ACC112 (cell line): ENCODE data around the gene MAP2K4.

Experiments
- H2AFZ ChIP-seq: fragments of 200-600 bp; sonication (generic); one replicate; pipeline ENCODE4 v1.6.0; 2017; ENCODE audit warnings: antibody characterized with exemption, low read length; ENCODE audit not compliant: unreplicated experiment
- H3K27ac ChIP-seq: fragments of 200-600 bp; sonication (generic); 2 replicates; pipeline ENCODE4 v1.5.1; 2014; ENCODE audit warnings: low read depth, mild to moderate bottlenecking, antibody characterized with exemption, low read length, moderate library complexity
- H3K27me3 ChIP-seq: fragments of 200-600 bp; sonication (generic); 2 replicates; pipeline ENCODE4 v1.6.1; 2014; ENCODE audit warnings: mild to moderate bottlenecking, antibody characterized with exemption, low read length, moderate library complexity, mixed read lengths; ENCODE audit not compliant: insufficient read depth
- H3K36me3 ChIP-seq: fragments of 200-600 bp; sonication (generic); 2 replicates; pipeline ENCODE4 v1.6.1; 2016; ENCODE audit warnings: mild to moderate bottlenecking, antibody characterized with exemption, low read length, moderate library complexity, mixed read lengths; ENCODE audit not compliant: insufficient read depth
- H3K4me1 ChIP-seq: fragments of 200-600 bp; sonication (generic); one replicate; pipeline ENCODE4 v1.6.1; 2016; ENCODE audit warnings: low read length, mixed read lengths; ENCODE audit not compliant: insufficient read depth, unreplicated experiment, control insufficient read depth
- H3K4me3 ChIP-seq: fragments of 200-600 bp; sonication (generic); 2 replicates; pipeline ENCODE4 v1.5.1; 2014; ENCODE audit warnings: mild to moderate bottlenecking, low read depth, low read length
- H3K79me2 ChIP-seq: fragments of 200-600 bp; sonication (generic); one replicate; pipeline ENCODE4 v1.6.0; 2016; ENCODE audit warnings: low read length; ENCODE audit not compliant: control insufficient read depth, unreplicated experiment, insufficient read depth

Gene MAP2K4

DNA sequence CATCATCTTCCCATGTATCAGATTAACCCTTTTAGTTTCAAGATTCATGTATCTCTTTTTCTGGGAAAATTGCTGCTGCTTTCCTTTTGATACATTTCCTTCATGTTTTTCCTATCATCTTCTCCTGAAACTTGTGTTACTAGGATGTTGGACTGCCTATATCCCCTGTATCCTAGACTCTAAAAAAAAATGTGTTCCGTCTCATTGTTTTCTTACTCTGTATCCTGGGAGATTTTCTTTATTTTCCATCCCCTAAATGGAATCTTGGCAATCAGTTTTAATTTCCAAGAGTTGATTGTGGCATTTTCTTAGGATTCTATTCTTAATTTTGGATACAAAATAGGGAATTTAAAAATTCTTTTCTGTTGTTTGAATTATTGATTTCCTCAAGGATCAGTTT lies 36.8 kb downstream of the MAP2K4 start:
- no peaks in the 10 kb centered on the region for H3K27me3 ChIP-seq
- H3K27ac ChIP-seq, result no peak overlapping the region
- H3K79me2 ChIP-seq, result peaks cover 47% of the 10 kb centered on the region
- no peak overlapping the region for H3K4me3 ChIP-seq
- H2AFZ ChIP-seq, result no peak overlapping the region
- H3K4me1 ChIP-seq, result peaks cover 6% of the 10 kb centered on the region
- peaks cover 4% of the 10 kb centered on the region; the same call in 1 of the 2 replicates for H3K36me3 ChIP-seq

- Histone ChIP-seq H3K4me1 (peaks cover 4% of the 10 kb centered on the region), H3K36me3 (peaks cover 12% of the 10 kb centered on the region; the same call in 1 of the 2 replicates), H3K79me2 (peaks cover 41% of the 10 kb centered on the region)
Measured at GRCh38 chr17:12058535-12058934, 37.9 kb downstream of the MAP2K4 start.

DNA sequence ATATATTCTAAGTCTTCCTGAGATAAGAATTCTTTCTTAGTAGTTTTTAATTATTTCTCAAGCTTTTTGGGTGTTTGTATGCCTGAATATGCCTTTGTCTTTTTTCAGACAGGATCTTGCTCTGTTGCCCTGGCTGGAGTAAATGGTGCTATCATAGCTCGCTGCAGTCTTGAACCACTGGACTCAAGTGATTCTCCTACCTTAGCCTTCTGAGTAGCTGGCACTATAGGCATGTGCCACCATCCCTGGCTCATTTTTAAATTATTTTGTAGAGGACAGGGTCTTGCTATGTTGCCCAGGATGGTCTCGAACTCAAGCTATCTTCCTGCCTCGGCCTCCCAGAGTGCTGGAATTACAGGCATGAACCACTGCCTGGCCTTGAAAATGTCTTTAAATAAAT lies 41.6 kb downstream of the MAP2K4 start:
- no peak overlapping the region for H3K27ac ChIP-seq
- H3K36me3 ChIP-seq, result peaks cover 18% of the 10 kb centered on the region
- no peak overlapping the region for H2AFZ ChIP-seq
- peaks cover 24% of the 10 kb centered on the region for H3K79me2 ChIP-seq
- no peak overlapping the region for H3K4me3 ChIP-seq
- H3K4me1 ChIP-seq, result no peaks in the 10 kb centered on the region
- no peaks in the 10 kb centered on the region for H3K27me3 ChIP-seq

More at GRCh38 chr17:12058535-12058934, 37.9 kb downstream of the MAP2K4 start:
- H2AFZ ChIP-seq, result no peak overlapping the region
- H3K27ac ChIP-seq, result no peak overlapping the region
- no peaks in the 10 kb centered on the region for H3K27me3 ChIP-seq
- no peak overlapping the region for H3K4me3 ChIP-seq

- H3K36me3 ChIP-seq, result peaks cover 18% of the 10 kb centered on the region
- H2AFZ ChIP-seq, result no peak overlapping the region
- no peak overlapping the region for H3K4me3 ChIP-seq
- peaks cover 25% of the 10 kb centered on the region for H3K79me2 ChIP-seq
- H3K27me3 ChIP-seq, result no peaks in the 10 kb centered on the region
- H3K27ac ChIP-seq, result no peak overlapping the region
- H3K4me1 ChIP-seq, result no peaks in the 10 kb centered on the region
Measured at GRCh38 chr17:12064395-12064794, 43.7 kb downstream of the MAP2K4 start.

- Histone ChIP-seq H3K27me3 (no peaks in the 10 kb centered on the region), H3K36me3 (peaks cover 27% of the 10 kb centered on the region), H3K4me1 (peaks cover 10% of the 10 kb centered on the region), H2AFZ (no peak overlapping the region), H3K4me3 (no peak overlapping the region), H3K27ac (no peak overlapping the region), H3K79me2 (peaks cover 17% of the 10 kb centered on the region)
Measured at GRCh38 chr17:12067485-12067884, 46.8 kb downstream of the MAP2K4 start.

GRCh38 chr17:12068946-12069345 lies 48.3 kb downstream of the MAP2K4 start:
- H3K4me1 ChIP-seq, result peaks cover 10% of the 10 kb centered on the region
- H3K79me2 ChIP-seq, result peaks cover 17% of the 10 kb centered on the region
- H3K4me3 ChIP-seq, result no peak overlapping the region
- H3K27ac ChIP-seq, result no peak overlapping the region
- H2AFZ ChIP-seq, result no peak overlapping the region
- H3K36me3 ChIP-seq, result peaks cover 19% of the 10 kb centered on the region
- H3K27me3 ChIP-seq, result no peaks in the 10 kb centered on the region

DNA sequence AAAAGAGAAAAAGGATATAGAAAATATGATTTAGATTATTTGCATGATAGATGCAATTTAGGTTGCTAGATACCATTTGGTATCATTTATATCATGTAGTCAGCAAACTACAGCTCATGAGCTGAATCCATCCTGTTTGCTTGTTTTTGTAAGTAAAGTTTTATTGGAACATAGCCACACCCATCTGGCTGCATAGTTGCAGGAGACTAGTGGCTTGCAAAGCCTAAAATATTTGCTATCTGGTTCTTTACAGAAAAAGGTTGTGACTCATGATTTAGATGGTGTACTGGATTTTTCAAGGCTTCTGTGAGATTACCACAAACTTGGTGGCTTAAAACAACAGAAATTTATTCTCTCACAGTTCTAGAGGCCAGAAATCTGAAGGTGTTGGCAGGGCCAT lies 49.9 kb downstream of the MAP2K4 start:
- Histone ChIP-seq H3K27ac (no peak overlapping the region; the same call in 1 of the 2 replicates), H3K27me3 (no peaks in the 10 kb centered on the region), H3K79me2 (peaks cover 22% of the 10 kb centered on the region), H3K36me3 (peaks cover 9% of the 10 kb centered on the region), H3K4me3 (no peak overlapping the region), H3K4me1 (peaks cover 10% of the 10 kb centered on the region), H2AFZ (no peak overlapping the region)

DNA sequence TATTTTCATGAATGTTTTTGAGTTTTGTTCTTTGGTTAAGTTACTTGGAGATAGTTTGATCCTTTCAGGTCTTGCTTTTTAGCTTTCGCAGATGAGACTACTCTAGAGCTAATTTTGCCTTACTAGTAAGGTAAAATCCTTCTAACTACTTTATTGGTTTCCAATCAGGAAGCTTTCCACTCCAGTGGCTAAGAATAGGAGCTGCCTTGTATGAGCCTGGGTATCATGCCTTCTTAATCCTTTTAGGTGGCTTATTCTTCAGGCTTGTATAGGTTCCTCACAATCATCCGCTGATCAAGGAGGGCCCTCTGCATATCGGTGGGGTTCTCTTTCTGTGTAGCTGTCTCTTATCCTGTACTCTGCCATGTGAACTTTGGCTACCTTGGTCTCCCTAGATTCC lies 53.7 kb downstream of the MAP2K4 start:
- Histone ChIP-seq H2AFZ (no peak overlapping the region), H3K4me1 (peaks cover 16% of the 10 kb centered on the region), H3K36me3 (peaks cover 16% of the 10 kb centered on the region; the same call in 1 of the 2 replicates), H3K4me3 (no peak overlapping the region), H3K27ac (no peak overlapping the region), H3K27me3 (no peaks in the 10 kb centered on the region), H3K79me2 (peaks cover 26% of the 10 kb centered on the region)

DNA sequence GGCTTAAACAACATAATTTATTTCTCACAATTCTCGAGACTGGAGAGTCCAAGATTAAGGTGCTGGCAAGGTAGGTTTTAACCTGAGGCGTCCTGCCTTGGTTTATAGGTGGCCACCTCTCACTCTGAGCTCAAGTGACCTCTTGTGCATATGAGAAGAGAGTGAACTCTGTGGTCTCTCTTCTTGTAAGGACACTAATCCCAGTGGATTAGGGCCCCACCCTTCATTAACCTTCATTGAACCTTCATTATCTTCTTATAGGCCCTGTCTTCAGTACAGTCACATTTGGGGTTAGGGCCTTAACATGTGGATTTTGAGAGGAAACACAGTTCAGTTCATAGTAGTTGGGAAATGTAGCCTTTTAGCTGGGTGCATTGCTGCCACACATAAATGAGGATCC lies 57.1 kb downstream of the MAP2K4 start:
- Histone ChIP-seq H3K4me1 (peaks cover 6% of the 10 kb centered on the region), H3K27ac (no peak overlapping the region), H3K4me3 (no peak overlapping the region), H3K36me3 (0 out of 2 replicates have a peak, but pooled peaks cover 7% of the 10 kb centered on the region), H3K79me2 (peaks cover 18% of the 10 kb centered on the region), H2AFZ (no peak overlapping the region), H3K27me3 (no peaks in the 10 kb centered on the region)

GRCh38 chr17:12078791-12079190 lies 58.1 kb downstream of the MAP2K4 start:
- Histone ChIP-seq H3K27me3 (no peaks in the 10 kb centered on the region), H3K27ac (peak overlapping the region; percentile 28; the same call in 1 of the 2 replicates), H3K79me2 (peaks cover 18% of the 10 kb centered on the region), H3K36me3 (0 out of 2 replicates have a peak, but pooled peaks cover 7% of the 10 kb centered on the region), H3K4me1 (peaks cover 6% of the 10 kb centered on the region), H2AFZ (no peak overlapping the region), H3K4me3 (no peak overlapping the region)

- Histone ChIP-seq H3K36me3 (0 out of 2 replicates have a peak, but pooled peaks cover 7% of the 10 kb centered on the region), H2AFZ (no peak overlapping the region), H3K4me3 (no peak overlapping the region), H3K27me3 (no peaks in the 10 kb centered on the region), H3K79me2 (peaks cover 9% of the 10 kb centered on the region), H3K4me1 (peaks cover 6% of the 10 kb centered on the region), H3K27ac (no peak overlapping the region)
Measured at GRCh38 chr17:12081720-12082119, 61.0 kb downstream of the MAP2K4 start.
